Rectal smooth muscle tissue (tissue), 1 donor: ENCODE measurements around the gene STPG4.

Experiments used
- H3K27ac ChIP-seq: one replicate; pipeline ENCODE4 v1.7.0; 2013; ENCODE audit warnings: low read depth, low read length, inconsistent platforms
- H3K27me3 ChIP-seq: one replicate; pipeline ENCODE4 v1.7.0; 2013; ENCODE audit warnings: low read length; ENCODE audit not compliant: control insufficient read depth, insufficient read depth
- H3K36me3 ChIP-seq: one replicate; pipeline ENCODE4 v1.7.0; 2013; ENCODE audit warnings: low read length; ENCODE audit not compliant: control insufficient read depth, insufficient read depth
- H3K4me1 ChIP-seq: one replicate; pipeline ENCODE4 v1.7.0; 2013; ENCODE audit warnings: low read length; ENCODE audit not compliant: control insufficient read depth, insufficient read depth
- H3K4me3 ChIP-seq: one replicate; pipeline ENCODE4 v1.7.0; 2013; ENCODE audit warnings: low read length
- H3K9ac ChIP-seq: one replicate; pipeline ENCODE4 v1.7.0; 2013; ENCODE audit warnings: low read length

The STPG4 gene

DNA sequence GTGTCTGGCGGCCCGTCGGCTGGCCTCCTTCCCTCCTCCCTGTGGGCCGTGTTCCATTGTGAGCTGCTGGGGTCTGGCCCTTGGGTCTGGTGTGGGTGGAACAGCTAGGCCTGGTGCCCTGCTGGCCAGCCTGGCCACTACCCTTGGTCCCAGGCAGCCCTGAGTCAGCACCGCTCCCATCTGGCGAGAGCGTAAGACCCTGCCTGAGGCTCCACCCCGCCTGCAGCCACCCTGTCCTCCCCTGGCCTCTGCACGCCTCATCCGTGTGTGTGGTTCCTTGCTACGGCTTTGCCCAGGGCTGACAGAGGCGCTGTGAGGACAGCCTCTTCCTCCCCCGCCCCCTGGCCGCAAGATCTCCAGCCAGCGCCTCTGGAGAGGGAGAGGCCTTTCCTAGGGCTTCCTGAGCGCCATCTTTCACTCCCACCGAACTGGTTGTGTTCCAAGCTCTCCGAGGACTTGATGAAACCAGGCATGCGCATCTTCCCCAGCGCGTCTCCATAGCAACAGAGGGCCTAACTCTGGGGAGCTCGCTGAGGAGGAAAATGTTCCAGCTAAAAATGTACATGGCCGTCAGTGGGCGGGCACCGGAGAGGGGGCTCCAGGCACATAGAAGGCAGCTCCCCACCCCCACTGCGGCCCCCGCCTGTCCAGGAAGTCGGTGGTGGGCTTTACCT, 83.0 kb downstream of the STPG4 start:
- no peaks in the 10 kb centered on the region for H3K27me3 ChIP-seq
- H3K4me1 ChIP-seq, result peaks cover 66% of the 10 kb centered on the region
- peak overlapping the region; percentile 96 for H3K27ac ChIP-seq
- peak overlapping the region; percentile 34 for H3K9ac ChIP-seq
- H3K4me3 ChIP-seq, result peak overlapping the region; percentile 34
- no peaks in the 10 kb centered on the region for H3K36me3 ChIP-seq

DNA sequence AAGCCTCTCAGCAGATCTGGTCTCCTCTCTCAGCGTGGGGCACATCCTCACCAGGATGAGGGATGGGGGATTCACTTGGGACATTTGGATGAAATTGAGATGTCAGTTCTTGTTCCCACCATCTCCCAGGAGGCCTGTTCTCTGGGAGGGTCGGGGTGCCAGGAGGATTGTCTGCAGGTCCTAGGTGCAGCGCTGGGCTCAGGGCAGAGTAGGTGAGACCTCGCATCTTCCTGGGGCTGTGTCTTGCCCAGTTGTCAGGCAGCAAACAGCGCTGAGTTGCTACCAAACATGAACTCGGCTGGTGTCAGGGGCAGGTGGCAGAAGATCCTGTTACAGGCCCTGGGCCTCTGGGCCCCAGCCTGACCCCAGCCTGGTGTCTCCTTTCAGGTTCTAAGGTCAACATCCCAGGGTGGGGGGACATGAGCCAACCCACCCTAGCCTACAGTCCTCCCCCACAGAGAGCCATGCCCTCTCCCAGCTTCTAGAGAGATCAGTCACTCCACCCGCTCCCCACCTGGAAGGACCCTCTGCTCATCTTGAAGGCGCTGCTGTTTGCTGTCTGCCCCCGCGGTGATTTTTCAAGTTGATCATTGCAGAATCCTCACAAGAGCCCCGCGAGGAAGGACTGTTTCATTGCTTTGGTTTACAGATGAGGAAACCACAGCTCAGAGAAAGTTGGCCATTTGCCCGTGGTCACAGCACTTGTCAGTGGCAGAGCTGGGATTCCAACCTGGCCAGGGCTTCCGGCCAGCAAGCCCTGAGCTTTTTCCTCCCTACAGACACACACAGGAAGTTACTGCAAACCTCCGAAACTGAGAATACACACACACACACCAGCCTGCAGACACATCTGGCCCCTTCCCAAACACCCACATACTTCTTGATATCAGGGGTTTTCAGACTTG, 83.9 kb downstream of the STPG4 start:
- H3K27me3 ChIP-seq, result no peaks in the 10 kb centered on the region
- no peaks in the 10 kb centered on the region for H3K36me3 ChIP-seq
- H3K9ac ChIP-seq, result no peak overlapping the region
- H3K4me3 ChIP-seq, result no peak overlapping the region
- H3K4me1 ChIP-seq, result peaks cover 59% of the 10 kb centered on the region
- H3K27ac ChIP-seq, result peak overlapping the region; percentile 96

DNA sequence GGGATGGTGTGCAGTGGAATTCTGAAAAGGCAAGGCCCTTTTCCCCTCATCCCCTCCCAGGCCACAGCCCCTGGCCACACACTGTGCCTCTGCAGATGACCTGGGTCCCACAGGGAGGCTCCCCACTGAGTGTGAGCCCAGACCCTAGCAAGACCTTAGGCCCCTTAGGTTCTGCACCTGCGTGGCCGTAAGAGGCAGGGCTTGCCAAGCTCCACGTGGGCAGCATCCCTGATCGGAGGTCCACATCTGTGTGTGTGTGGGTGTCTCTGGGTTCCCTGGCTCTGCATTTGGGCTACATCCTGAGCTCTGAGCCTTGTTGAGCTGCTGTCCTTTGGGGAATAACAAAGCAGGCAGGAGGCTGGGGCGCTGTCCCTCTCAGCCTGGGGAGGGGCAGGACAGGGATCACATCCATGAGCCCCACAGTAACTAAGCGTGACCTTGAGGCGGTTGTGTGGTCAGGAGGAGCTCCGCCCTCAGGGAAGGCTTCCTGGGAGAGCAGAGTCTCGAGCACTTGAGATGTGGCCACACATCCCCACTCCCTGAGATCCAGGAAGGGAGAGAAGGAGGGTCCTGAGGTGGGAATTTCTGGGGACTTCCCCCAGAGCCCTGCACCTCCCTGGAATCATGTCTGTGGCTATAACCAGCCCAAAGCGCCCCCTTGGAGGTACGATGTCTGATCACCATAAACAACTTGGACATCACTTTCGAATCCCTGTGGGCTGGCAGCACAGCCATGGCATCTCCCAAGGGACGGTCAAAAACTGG, 84.8 kb downstream of the STPG4 start:
- H3K36me3 ChIP-seq, result no peaks in the 10 kb centered on the region
- H3K27ac ChIP-seq, result peak overlapping the region; percentile 96
- peaks cover 67% of the 10 kb centered on the region for H3K4me1 ChIP-seq
- H3K27me3 ChIP-seq, result no peaks in the 10 kb centered on the region
- no peak overlapping the region for H3K4me3 ChIP-seq
- no peak overlapping the region for H3K9ac ChIP-seq

DNA sequence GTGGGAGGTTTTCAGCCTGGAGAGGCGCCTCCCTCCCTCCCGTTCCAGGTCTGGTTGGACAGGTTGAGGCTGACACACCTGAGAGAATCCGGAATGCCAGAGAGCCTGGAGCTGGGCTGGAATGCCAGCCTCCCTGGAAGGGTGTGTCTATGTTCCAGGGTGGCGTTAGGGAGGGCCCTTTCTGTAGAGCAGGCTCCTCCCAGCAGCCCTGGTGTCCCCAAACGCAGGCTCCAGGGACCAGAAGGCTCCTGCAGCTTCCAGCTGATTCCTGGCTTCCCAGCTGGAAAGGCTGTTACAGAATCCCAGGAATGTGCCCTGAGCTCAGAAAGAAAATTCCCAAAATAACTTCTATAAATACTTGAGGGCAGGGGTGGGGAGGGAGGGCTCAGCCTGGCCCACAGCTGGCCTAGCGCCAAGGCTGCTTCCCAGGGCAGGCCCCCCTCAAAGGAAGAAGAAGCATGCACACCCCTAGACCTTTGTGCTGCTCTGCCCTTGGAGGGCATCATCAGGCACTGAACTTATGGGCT, 85.4 kb downstream of the STPG4 start:
- Histone ChIP-seq H3K27ac (peak overlapping the region; percentile 96), H3K9ac (no peak overlapping the region), H3K4me3 (no peak overlapping the region), H3K27me3 (no peaks in the 10 kb centered on the region), H3K36me3 (no peaks in the 10 kb centered on the region), H3K4me1 (peaks cover 67% of the 10 kb centered on the region)

DNA sequence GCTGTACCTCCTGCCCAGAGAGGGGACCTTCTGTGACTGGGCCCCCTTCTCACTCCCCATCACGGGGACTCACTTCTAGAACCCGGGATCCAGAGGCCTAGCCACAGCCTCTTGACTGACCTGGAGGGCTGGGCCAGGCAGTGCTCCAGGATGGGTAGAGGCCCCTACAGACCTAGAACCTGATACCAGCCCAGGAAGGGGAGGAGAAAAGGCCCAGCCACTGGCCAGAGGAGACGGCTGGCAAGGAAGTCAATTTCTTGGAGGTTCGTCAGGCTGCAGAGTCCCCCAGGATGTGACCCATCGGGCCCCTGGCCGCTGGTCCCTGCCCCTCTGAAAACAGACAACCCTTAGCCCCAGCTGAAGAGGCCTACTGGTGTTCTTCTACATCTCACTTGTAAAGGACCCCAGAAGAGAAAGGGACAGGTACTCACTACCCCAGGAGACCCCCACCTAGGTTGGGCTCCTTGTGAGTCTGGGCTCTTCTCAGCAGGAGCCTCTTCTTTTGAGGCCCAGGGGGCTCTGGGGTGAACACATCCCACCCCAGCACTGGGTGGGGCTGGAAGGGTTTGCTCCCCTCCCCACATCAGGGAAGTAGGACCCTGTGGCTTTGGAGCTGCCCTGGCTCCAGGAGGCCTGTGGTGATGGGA, 86.0 kb downstream of the STPG4 start:
- Histone ChIP-seq H3K9ac (no peak overlapping the region), H3K4me1 (peaks cover 67% of the 10 kb centered on the region), H3K27me3 (no peaks in the 10 kb centered on the region), H3K36me3 (no peaks in the 10 kb centered on the region), H3K4me3 (no peak overlapping the region), H3K27ac (peak overlapping the region; percentile 96)

DNA sequence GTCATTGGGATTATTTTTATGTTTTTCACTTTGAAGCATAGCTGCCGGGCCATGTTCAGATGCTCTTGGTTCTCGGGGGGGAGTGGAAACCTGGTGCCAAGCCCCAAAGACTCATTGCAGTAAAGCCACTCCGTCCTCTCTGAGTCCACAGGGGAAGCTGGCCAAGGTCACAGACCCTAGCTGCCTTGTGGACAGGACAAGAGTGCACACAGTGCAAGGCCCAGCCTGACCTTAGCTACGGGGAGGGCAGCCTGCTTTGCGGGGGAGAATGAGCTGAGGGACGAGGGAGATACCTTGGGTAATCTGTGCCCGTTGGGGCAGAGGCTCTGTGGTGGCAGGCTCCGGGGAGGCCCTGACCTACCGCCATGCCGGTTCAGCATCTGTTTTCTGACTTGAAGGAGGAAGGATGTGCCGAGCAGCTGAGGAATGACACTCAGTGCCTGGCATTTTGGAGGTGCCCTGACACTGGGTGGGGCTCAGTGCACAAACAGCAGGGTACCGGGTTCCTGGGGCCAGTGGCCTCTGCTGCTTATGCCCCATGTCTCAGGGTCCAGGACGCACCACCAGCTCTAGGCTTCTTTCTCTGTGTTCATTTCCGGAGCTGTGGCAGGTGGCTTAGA, 87.2 kb downstream of the STPG4 start:
- no peak overlapping the region for H3K9ac ChIP-seq
- H3K27me3 ChIP-seq, result no peaks in the 10 kb centered on the region
- H3K36me3 ChIP-seq, result no peaks in the 10 kb centered on the region
- H3K4me3 ChIP-seq, result no peak overlapping the region
- peak overlapping the region; percentile 77 for H3K27ac ChIP-seq
- H3K4me1 ChIP-seq, result peaks cover 64% of the 10 kb centered on the region

DNA sequence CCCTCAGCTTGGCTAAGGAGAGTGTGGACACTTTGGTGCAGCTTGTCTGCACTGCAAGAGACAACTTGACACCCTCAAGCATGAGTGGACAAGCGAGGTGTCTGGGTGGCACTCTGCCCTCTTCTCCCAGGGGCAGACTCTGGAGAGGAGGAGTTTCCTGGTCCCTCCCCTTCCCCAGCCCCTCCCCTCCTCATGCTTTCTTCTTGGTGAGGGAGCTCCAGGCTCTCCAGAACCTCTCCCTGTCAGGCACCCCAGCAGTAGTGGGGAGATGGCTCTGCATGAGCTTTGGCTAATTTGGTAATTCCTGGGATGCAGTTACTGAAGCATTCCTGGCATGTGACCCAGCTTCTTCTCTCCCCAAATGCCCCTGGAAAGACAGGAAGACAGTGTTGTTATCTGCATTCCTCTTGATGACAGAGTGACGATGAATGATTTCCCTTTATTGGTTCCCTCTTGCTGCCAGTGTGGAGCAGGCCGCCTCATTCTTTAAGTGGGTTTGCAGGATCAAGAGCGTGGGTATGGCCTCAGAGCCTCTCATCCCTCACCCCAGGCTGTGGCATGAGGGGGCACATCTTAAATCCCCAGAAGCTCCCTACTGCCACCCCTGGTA, 89.2 kb downstream of the STPG4 start:
- Histone ChIP-seq H3K27ac (peak overlapping the region; percentile 74), H3K9ac (peak overlapping the region; percentile 10), H3K4me1 (peaks cover 47% of the 10 kb centered on the region)

DNA sequence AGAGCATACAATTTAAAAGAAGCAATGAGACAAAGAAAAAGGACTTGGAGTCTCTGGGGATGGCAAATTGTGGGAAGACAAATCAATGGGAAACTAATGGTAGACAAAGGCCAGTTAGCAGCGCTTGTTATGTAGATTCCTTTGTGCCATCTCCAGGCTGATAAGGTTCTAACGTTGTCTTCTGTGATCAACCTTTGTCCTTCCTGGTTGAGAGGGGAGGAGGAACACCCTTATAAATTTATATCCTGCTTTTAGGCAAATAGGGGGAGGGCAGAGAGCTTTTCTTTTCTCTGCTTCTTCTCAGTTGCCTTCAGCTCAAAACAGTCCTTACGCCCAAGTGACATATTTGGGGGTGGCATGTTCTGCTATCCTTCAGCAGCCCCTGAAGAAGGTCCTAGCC, 89.8 kb downstream of the STPG4 start:
- Histone ChIP-seq H3K36me3 (peaks cover 5% of the 10 kb centered on the region), H3K27ac (peak overlapping the region; percentile 74), H3K27me3 (no peaks in the 10 kb centered on the region), H3K9ac (peak overlapping the region; percentile 10), H3K4me1 (peaks cover 42% of the 10 kb centered on the region), H3K4me3 (no peak overlapping the region)

More for the DNA sequence above, 89.2 kb downstream of the STPG4 start:
- Histone ChIP-seq H3K27me3 (no peaks in the 10 kb centered on the region), H3K4me3 (no peak overlapping the region), H3K36me3 (peaks cover 2% of the 10 kb centered on the region)

DNA sequence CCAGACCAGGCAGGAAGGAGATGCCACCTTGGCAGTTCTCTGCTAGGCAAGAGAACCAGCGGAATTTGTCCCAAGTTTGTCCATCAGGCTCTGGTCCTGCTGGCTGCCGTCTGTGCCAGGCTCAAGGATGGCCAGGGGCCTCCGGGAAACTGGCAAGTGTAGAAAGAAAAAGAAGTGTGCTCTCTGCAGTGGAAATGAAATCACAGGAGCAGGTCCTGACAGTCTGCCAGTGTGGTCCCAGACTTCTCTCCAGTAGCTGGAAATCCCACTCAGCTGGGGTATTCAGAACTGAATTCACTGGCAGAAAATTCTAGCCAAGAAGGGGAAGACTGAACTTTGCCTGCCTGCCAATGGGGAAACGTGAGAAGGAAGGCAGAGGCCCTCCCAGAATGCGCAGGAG, 91.0 kb downstream of the STPG4 start:
- Histone ChIP-seq H3K4me1 (peaks cover 36% of the 10 kb centered on the region), H3K27me3 (no peaks in the 10 kb centered on the region), H3K4me3 (no peak overlapping the region), H3K36me3 (peaks cover 5% of the 10 kb centered on the region), H3K9ac (no peak overlapping the region), H3K27ac (peak overlapping the region; percentile 11)

DNA sequence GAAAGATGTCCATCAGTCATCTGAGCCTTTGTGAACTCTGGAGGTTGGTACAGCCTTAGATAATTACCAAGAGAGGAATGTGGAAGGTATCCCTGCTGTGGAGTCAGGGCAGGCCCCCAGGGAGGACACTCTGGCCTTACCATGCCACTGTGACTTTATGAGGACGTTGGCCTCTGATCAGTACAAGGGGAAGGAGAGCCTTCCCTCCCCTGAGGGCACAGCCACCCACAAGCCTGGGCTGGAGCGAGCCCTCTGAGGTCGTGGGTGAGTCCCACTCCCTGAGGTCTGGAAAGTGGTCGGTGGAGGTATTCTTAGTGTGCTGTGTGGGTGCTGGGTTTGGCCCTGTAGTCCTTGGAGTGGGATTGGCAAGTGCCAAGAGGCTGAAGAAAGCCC, 91.6 kb downstream of the STPG4 start:
- peaks cover 36% of the 10 kb centered on the region for H3K4me1 ChIP-seq
- H3K36me3 ChIP-seq, result peaks cover 5% of the 10 kb centered on the region
- H3K27me3 ChIP-seq, result no peaks in the 10 kb centered on the region
- H3K9ac ChIP-seq, result no peak overlapping the region
- peak overlapping the region; percentile 42 for H3K27ac ChIP-seq
- H3K4me3 ChIP-seq, result no peak overlapping the region
